ENCODE measurements around the gene RPL36AL. TPM values are rescaled to one million over a fixed set of nuclear protein-coding genes. Genes with fewer than 3 reads are reported as not detected.

RPL36AL gene
- total RNA-seq = 100 to 1,000 TPM; 156 to 240 TPM

GRCh38 chr14:49620182-49621113, at the start of gene RPL36AL, which contains the start of gene MGAT2:
TSS of gene RPL36AL (minus strand) at chr14:49620626. CDS start at chr14:49619104, 1,522 bp downstream.
TSS of gene MGAT2 (plus strand) at chr14:49620799. CDS start at chr14:49621269, 470 bp downstream.

DNA sequence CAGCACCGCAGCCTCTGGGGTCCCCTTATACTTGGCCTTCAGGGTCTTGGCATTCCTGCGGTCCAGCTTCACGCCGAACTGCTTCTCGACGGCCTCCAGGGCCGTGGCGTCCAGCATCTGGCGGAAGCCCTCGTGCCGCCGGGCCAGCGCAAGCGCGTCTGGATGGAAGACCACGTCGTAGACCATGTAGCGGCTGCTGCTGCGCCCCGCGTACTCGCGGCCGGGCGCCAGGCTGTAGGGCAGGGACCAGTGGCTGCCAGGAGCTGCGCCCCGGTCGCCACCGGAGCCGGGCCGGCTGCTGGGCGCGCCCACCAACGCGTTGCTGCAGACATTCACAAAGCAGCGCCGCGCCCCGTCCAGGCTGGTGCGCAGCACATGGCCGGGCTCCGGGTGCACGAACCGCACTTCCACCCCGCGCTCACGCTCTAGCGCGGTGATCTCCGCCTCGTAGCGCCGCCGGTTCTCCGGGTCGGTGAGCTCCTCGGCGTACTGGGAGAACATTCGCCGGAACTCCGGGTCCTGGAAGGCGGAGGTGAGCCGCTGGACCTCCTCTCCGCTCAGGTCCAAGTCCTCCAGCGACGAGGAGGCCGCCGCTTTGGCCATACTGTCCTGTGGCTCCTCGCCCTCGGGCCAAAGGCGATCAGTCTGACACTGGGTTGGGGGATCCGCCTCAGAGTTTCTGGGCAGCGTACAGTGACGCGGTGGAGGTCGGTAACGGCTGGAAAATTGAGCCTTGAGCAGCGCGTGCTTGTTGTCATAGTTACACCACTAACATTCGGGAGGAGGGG, 14.3 kb upstream of the RPL36AL start, which contains the start of gene DNAAF2:
Gene DNAAF2, minus strand, starts transcription at position 698 of the 788 bp plus-strand sequence. Its CDS starts 95 bp downstream, at position 603.

DNA sequence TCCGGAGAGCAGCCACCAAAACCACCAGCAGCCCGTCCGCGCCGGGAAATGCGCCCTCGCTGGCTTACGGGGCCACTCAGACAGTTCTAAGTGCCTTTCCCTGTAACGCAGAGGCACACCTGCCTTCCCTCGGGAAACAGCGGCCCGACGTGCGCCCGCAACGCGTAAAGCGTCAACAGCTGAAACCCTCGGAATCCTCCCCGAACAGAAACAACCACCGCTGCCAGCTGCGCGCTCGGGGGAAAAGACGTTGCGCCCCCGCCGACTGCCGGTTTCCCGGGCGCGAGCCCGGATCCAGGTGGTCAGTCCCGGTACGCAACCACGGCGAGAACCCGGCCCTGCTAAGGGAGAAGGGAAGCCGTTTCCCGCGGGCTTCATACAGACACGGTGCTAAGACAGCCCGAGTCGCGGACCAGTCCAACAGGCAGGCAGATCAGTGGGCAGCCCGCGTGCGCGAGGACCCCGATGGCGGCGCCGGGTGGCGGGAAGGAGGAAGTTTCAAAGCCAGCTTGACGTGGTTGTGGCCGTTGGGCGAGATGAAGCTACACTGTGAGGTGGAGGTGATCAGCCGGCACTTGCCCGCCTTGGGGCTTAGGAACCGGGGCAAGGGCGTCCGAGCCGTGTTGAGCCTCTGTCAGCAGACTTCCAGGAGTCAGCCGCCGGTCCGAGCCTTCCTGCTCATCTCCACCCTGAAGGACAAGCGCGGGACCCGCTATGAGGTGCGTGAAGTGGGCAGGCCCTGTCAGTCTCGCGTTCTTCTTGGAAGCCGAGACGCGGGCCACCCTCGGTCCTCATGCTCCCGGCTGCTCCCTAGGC, 21.7 kb downstream of the RPL36AL start, which contains the start of gene LRR1:
Gene LRR1, plus strand, starts transcription at position 456 of the 816 bp plus-strand sequence. Its CDS starts 81 bp downstream, at position 537.

GRCh38 chr14:49585803-49586672, 34.4 kb downstream of the RPL36AL start, which contains the start of gene RPS29:
TSS of gene RPS29 (minus strand) at chr14:49586380. CDS start at chr14:49586346, 34 bp downstream.

Small RNA genes lying within 50 kb of the gene (small RNA-seq; reads per million reads assigned to genes)
- gene AL139099.3 = 0 reads per million in 2 donors
- 0 reads per million in 2 donors for gene AL139099.4
- gene RF00019 = 0 reads per million in 2 donors

Other genes starting within 250 kb of the RPL36AL start
- 1,000 to 10,000 TPM; 2,035 to 2,363 TPM for gene RPS29, start 34.2 kb downstream of the RPL36AL start, total RNA-seq
- 10 to 100 TPM; 21.0 to 42.0 TPM for gene LRR1, start 21.7 kb downstream of the RPL36AL start, total RNA-seq
- gene MGAT2, start 173 bp upstream of the RPL36AL start, total RNA-seq = 10 to 100 TPM; 45.4 to 46.0 TPM
- 10 to 100 TPM in 1 of 2 donors, 1 to 10 TPM in 1; 7.2 to 10.3 TPM for gene DNAAF2, start 14.6 kb upstream of the RPL36AL start, total RNA-seq
- 10 to 100 TPM in 1 of 2 donors, 1 to 10 TPM in 1; 9.3 to 28.6 TPM for gene POLE2, start 67.6 kb upstream of the RPL36AL start, total RNA-seq
- gene KLHDC1, start 72.5 kb upstream of the RPL36AL start, total RNA-seq = 1 to 10 TPM; 3.0 to 3.4 TPM
- 10 to 100 TPM; 37.3 to 41.6 TPM for gene KLHDC2, start 147.5 kb upstream of the RPL36AL start, total RNA-seq
- gene NEMF, start 232.2 kb upstream of the RPL36AL start, total RNA-seq = 10 to 100 TPM; 54.7 to 55.9 TPM